Naive thymus-derived CD8-positive, alpha-beta T cell (primary cell): ENCODE measurements around the gene DPEP1. TPM values are rescaled to one million over a fixed set of nuclear protein-coding genes. Genes with fewer than 3 reads are reported as not detected.
"Not testable (repeated sequence)": the region's sequence is repeated elsewhere in the genome, so short reads cannot be mapped to it uniquely, and the experiment has no call there.

Experiments used
- ATAC-seq, 2 donors: fragments of 150-1000 bp; cut with Tn5 transposase in 1 of 2; sonication (Bioruptor Pico), chemical (Tn5 transposase) in 1 of 2; 1 replicate in 1 of 2; 2 replicates in 1 of 2; pipeline ENCODE4 v1.10.0; 2021; ENCODE audit warnings: mild to moderate bottlenecking in 2 of 2, moderate library complexity in 2 of 2
- POLR2A ChIA-PET: fragments of 350-600 bp; sonication (Branson Sonifier 250); formaldehyde crosslinking; loops from one replicate; lab custom pipeline; 2021; ENCODE audit warnings: antibody characterized with exemption; lab: Charles Lee
- DNase-seq, 10 donors: peaks; one replicate each; pipeline versions ENCODE4 v3.0.0 to v3.0.0-alpha.2; 2020 to 2022
- H3K27ac Mint-ChIP-seq, 10 donors: one replicate each; pipeline ENCODE4 v1.8.0; 2020 to 2022; ENCODE audit warnings: mild to moderate bottlenecking in 10 of 10, mixed read lengths in 10 of 10, moderate library complexity in 4 of 10, inconsistent platforms in 1 of 10
- H3K27me3 Mint-ChIP-seq, 5 donors: one replicate each; pipeline ENCODE4 v1.8.0; 2021 to 2022; ENCODE audit warnings: mixed read lengths in 5 of 5
- H3K36me3 Mint-ChIP-seq, 3 donors: one replicate each; pipeline ENCODE4 v1.8.0; 2020 to 2022; ENCODE audit warnings: mixed read lengths in 3 of 3, mild to moderate bottlenecking in 2 of 3, inconsistent platforms in 1 of 3
- H3K4me1 Mint-ChIP-seq, 4 donors: one replicate each; pipeline ENCODE4 v1.8.0; 2021 to 2022; ENCODE audit warnings: mixed read lengths in 4 of 4
- H3K4me3 Mint-ChIP-seq, 10 donors: one replicate each; pipeline ENCODE4 v1.8.0; 2020 to 2022; ENCODE audit warnings: mild to moderate bottlenecking in 10 of 10, mixed read lengths in 10 of 10, moderate library complexity in 6 of 10, inconsistent platforms in 1 of 10
- H3K9me3 Mint-ChIP-seq, 9 donors: one replicate each; pipeline ENCODE4 v1.8.0; 2020 to 2022; ENCODE audit warnings: mixed read lengths in 9 of 9, mild to moderate bottlenecking in 3 of 9, inconsistent platforms in 1 of 9, moderate library complexity in 1 of 9
- polyA plus RNA-seq, 3 donors: library from polyadenylated mRNA; unstranded; fragments of 300-500 nt; fragmentation: Illumina TruSeq; gene quantifications; one replicate each; pipeline ENCODE4 v1.2.3, GENCODE V29; 2021
- total RNA-seq, 8 experiments: library from RNA in 2 of 8; stranded (reverse) in 2 of 8; gene quantifications; one replicate each; pipeline ENCODE4 v1.2.3 and lab custom pipeline; 2021 to 2026

DPEP1 gene
- not detected for total RNA-seq
- polyA plus RNA-seq = not detected
- 0 to 0.13 (median 0) reads per million in 6 experiments for total RNA-seq (lab: John Stamatoyannopoulos, UW)

GRCh38 chr16:89613231-89613953 lies at the start of gene DPEP1:
Gene DPEP1 (plus strand): TSS chr16:89613642. CDS start chr16:89630411, 16,769 bp downstream.
- Mint-ChIP-seq H3K9me3 (peaks cover 0 to 2% (median 0%) of the 10 kb centered on the region in 9 donors), H3K4me1 (peaks cover 12 to 16% (median 15%) of the 10 kb centered on the region in 4 donors), H3K27ac (peak within 1 kb of the TSS in 3 of 10 donors; percentile 1 to 77 (median 19)), H3K4me3 (no peak within 1 kb of the TSS), H3K36me3 (no peaks in the 10 kb centered on the region), H3K27me3 (no peaks in the 10 kb centered on the region)
- POLR2A ChIA-PET = no interaction called here
- ATAC-seq = no peak
- DNase-seq = no peak

- peak overlapping the region in 9 of 10 donors; percentile 3 to 84 (median 54) for H3K4me3 Mint-ChIP-seq
- peaks cover 27 to 59% (median 55%) of the 10 kb centered on the region in 4 donors for H3K4me1 Mint-ChIP-seq
- POLR2A ChIA-PET = interaction anchor here (0.5 to 2.7 kb wide), 6 partner anchors 11 to 324 kb away, joined by 3 to 9 read pairs (median 4); partner anchors contain the start of genes CPNE7 and SPG7
- H3K9me3 Mint-ChIP-seq = no peaks in the 10 kb centered on the region
- H3K27ac Mint-ChIP-seq = peak overlapping the region in 9 of 10 donors; percentile 9 to 86 (median 63)
- ATAC-seq (no peak), DNase-seq (no peak)
- H3K36me3 Mint-ChIP-seq = peaks cover 0 to 42% (median 15%) of the 10 kb centered on the region in 3 donors
- peaks cover 0 to 2% (median 0%) of the 10 kb centered on the region in 5 donors for H3K27me3 Mint-ChIP-seq
These were observed 48.8 kb upstream of the DPEP1 start for GRCh38 chr16:89564476-89565255.

- no peaks in the 10 kb centered on the region for H3K9me3 Mint-ChIP-seq
- ATAC-seq (no peak), DNase-seq (no peak)
- H3K36me3 Mint-ChIP-seq = peaks cover 0 to 42% (median 15%) of the 10 kb centered on the region in 3 donors
- peak overlapping the region in 9 of 10 donors; percentile 3 to 84 (median 67) for H3K4me3 Mint-ChIP-seq
- peaks cover 26 to 54% (median 52%) of the 10 kb centered on the region in 4 donors for H3K4me1 Mint-ChIP-seq
- peaks cover 0 to 2% (median 0%) of the 10 kb centered on the region in 5 donors for H3K27me3 Mint-ChIP-seq
- POLR2A ChIA-PET = interaction anchor here (0.9 to 2.7 kb wide), 4 partner anchors 10 to 59 kb away, joined by 3 to 9 read pairs (median 4); partner anchors contain the start of genes CPNE7 and SPG7
- peak overlapping the region in 5 of 10 donors; percentile 36 to 86 (median 63) for H3K27ac Mint-ChIP-seq
These were observed 48.3 kb upstream of the DPEP1 start for GRCh38 chr16:89565256-89565505.

GRCh38 chr16:89565506-89566372 lies 47.7 kb upstream of the DPEP1 start:
- peaks cover 0 to 39% (median 15%) of the 10 kb centered on the region in 3 donors for H3K36me3 Mint-ChIP-seq
- H3K27ac Mint-ChIP-seq = peak overlapping the region in 7 of 10 donors; percentile 18 to 72 (median 55)
- POLR2A ChIA-PET = interaction anchor here (0.5 to 2.7 kb wide), 7 partner anchors 10 to 251 kb away, joined by 3 to 9 read pairs (median 4); partner anchors contain the start of genes CPNE7 and SPG7
- H3K9me3 Mint-ChIP-seq = no peaks in the 10 kb centered on the region
- H3K27me3 Mint-ChIP-seq = peaks cover 0 to 2% (median 0%) of the 10 kb centered on the region in 5 donors
- ATAC-seq = peak; percentile 65 to 68
- H3K4me1 Mint-ChIP-seq = peaks cover 26 to 52% (median 51%) of the 10 kb centered on the region in 4 donors
- peak overlapping the region; percentile 61 to 84 (median 70) for H3K4me3 Mint-ChIP-seq
- peak in 6 of 10 donors; percentile 18 to 43 (median 37) for DNase-seq

- Mint-ChIP-seq H3K9me3 (no peaks in the 10 kb centered on the region), H3K27ac (no peak overlapping the region), H3K27me3 (peaks cover 0 to 15% (median 2%) of the 10 kb centered on the region in 5 donors), H3K36me3 (peaks cover 0 to 20% (median 3%) of the 10 kb centered on the region in 3 donors), H3K4me3 (peak overlapping the region in 1 of 10 donors; percentile 22), H3K4me1 (peaks cover 22 to 48% (median 45%) of the 10 kb centered on the region in 4 donors)
- POLR2A ChIA-PET = no interaction called here
- ATAC-seq (no peak), DNase-seq (no peak)
These were observed 45.5 kb upstream of the DPEP1 start for GRCh38 chr16:89567656-89568594.

GRCh38 chr16:89569506-89570341 lies 43.7 kb upstream of the DPEP1 start:
- Mint-ChIP-seq H3K4me3 (no peak overlapping the region), H3K27me3 (peaks cover 0 to 27% (median 9%) of the 10 kb centered on the region in 5 donors), H3K36me3 (peaks cover 0 to 3% (median 0%) of the 10 kb centered on the region in 3 donors), H3K27ac (no peak overlapping the region), H3K9me3 (no peaks in the 10 kb centered on the region), H3K4me1 (peaks cover 21 to 36% (median 33%) of the 10 kb centered on the region in 4 donors)
- DNase-seq (no peak), ATAC-seq (no peak)
- POLR2A ChIA-PET = interaction anchor here (0.9 to 1.1 kb wide), 2 partner anchors 8 to 20 kb away, joined by 3 read pairs; no protein-coding TSS in a partner anchor

GRCh38 chr16:89570342-89570923 lies 43.0 kb upstream of the DPEP1 start:
- DNase-seq (no peak), ATAC-seq (no peak)
- Mint-ChIP-seq H3K4me1 (peaks cover 16 to 29% (median 27%) of the 10 kb centered on the region in 4 donors), H3K36me3 (no peaks in the 10 kb centered on the region), H3K9me3 (no peaks in the 10 kb centered on the region), H3K4me3 (peak overlapping the region in 1 of 10 donors; percentile 30), H3K27ac (no peak overlapping the region), H3K27me3 (peaks cover 0 to 27% (median 9%) of the 10 kb centered on the region in 5 donors)
- POLR2A ChIA-PET = interaction anchor here (0.9 kb wide), 1 partner anchor 9 kb away, joined by 3 read pairs; no protein-coding TSS in a partner anchor

GRCh38 chr16:89570983-89571598 lies 42.4 kb upstream of the DPEP1 start:
- DNase-seq, H3K36me3 Mint-ChIP-seq, ATAC-seq, H3K4me3 Mint-ChIP-seq, POLR2A ChIA-PET, H3K9me3 Mint-ChIP-seq, H3K27ac Mint-ChIP-seq: not testable (repeated sequence)
- H3K4me1 Mint-ChIP-seq = peaks cover 11 to 22% (median 21%) of the 10 kb centered on the region in 4 donors
- peaks cover 0 to 27% (median 9%) of the 10 kb centered on the region in 5 donors for H3K27me3 Mint-ChIP-seq

GRCh38 chr16:89571636-89572035 lies 41.8 kb upstream of the DPEP1 start:
- H3K4me3 Mint-ChIP-seq = peak overlapping the region in 3 of 10 donors; percentile 10 to 66 (median 36)
- H3K36me3 Mint-ChIP-seq = no peaks in the 10 kb centered on the region
- H3K27ac Mint-ChIP-seq = no peak overlapping the region
- no peaks in the 10 kb centered on the region for H3K9me3 Mint-ChIP-seq
- DNase-seq = no peak
- POLR2A ChIA-PET = no interaction called here
- H3K27me3 Mint-ChIP-seq = peaks cover 0 to 27% (median 9%) of the 10 kb centered on the region in 5 donors
- no peak for ATAC-seq
- peaks cover 11 to 18% (median 17%) of the 10 kb centered on the region in 4 donors for H3K4me1 Mint-ChIP-seq
